ENCODE measurements around the gene IPO13.

GRCh38 chr1:43981135-43981491 is 34.4 kb downstream of the IPO13 start:
- no peak for TF ChIP-seq PATZ1 (CRISPR knock-in tag; IDR thresholded peaks at IDR 0.05; ENCODE audit: borderline replicate concordance)
- TF ChIP-seq, protein P1, sequence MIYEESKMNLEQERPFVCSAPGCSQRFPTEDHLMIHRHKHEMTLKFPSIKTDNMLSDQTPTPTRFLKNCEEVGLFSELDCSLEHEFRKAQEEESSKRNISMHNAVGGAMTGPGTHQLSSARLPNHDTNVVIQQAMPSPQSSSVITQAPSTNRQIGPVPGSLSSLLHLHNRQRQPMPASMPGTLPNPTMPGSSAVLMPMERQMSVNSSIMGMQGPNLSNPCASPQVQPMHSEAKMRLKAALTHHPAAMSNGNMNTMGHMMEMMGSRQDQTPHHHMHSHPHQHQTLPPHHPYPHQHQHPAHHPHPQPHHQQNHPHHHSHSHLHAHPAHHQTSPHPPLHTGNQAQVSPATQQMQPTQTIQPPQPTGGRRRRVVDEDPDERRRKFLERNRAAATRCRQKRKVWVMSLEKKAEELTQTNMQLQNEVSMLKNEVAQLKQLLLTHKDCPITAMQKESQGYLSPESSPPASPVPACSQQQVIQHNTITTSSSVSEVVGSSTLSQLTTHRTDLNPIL (CRISPR knock-in tag; IDR thresholded peaks at IDR 0.05; ENCODE audit: low read depth), result no peak
- TF ChIP-seq ARNTL (CRISPR knock-in tag; IDR thresholded peaks at IDR 0.05; ENCODE audit: borderline replicate concordance, low read depth), result no peak
- TF ChIP-seq RARB (CRISPR knock-in tag; IDR thresholded peaks at IDR 0.05), result no peak
- no peak for TF ChIP-seq ISL1 (CRISPR knock-in tag; IDR thresholded peaks at IDR 0.05)
- TF ChIP-seq ZNF8 (CRISPR knock-in tag; IDR thresholded peaks at IDR 0.05), result no peak
- no peak for TF ChIP-seq ZNF565 (CRISPR knock-in tag; conservative IDR thresholded peaks at IDR 0.05; ENCODE audit: low read depth)
- no peak for TF ChIP-seq TOX (CRISPR knock-in tag; IDR thresholded peaks at IDR 0.05; ENCODE audit: borderline replicate concordance)
- TF ChIP-seq POU6F1 (CRISPR knock-in tag; IDR thresholded peaks at IDR 0.05; ENCODE audit: borderline replicate concordance, low read depth), result no peak
- TF ChIP-seq PPARA (CRISPR knock-in tag; IDR thresholded peaks at IDR 0.05; ENCODE audit: borderline replicate concordance), result no peak
- TF ChIP-seq ZC3H10 (CRISPR knock-in tag; IDR thresholded peaks at IDR 0.05), result no peak
- TF ChIP-seq OSR1 (CRISPR knock-in tag; IDR thresholded peaks at IDR 0.05), result no peak
